MCF 10A (cell line): Measurements from ENCODE around the gene DNMT3L. TPM values are rescaled to one million over a fixed set of nuclear protein-coding genes. Genes with fewer than 3 reads are reported as not detected.

Experiments
- BruUV-seq: library from RNA; stranded (reverse); fragments of 400-500 nt; replicated peaks from 2 replicates; lab custom pipeline; 2021; lab: Mats Ljungman, UMichigan
- CTCF ChIA-PET: fragments of 300-600 bp; sonication (Branson Sonifier 250); formaldehyde crosslinking; extraction: SDS; loops from one replicate; lab custom pipeline; 2021; ENCODE audit warnings: antibody characterized with exemption, inconsistent platforms; lab: Yijun Ruan, JAX
- POLR2A ChIA-PET: fragments of 300-600, 350-650 bp; sonication (Branson Sonifier 250); formaldehyde crosslinking; extraction: SDS; loops from one replicate; lab custom pipeline; 2020; ENCODE audit warnings: antibody characterized with exemption, inconsistent platforms; lab: Yijun Ruan, JAX
- DNase-seq: peaks from one replicate; pipeline ENCODE4 v3.0.0-alpha.2; 2018; ENCODE audit not compliant: unreplicated experiment
- H3K27ac Mint-ChIP-seq: one replicate; pipeline ENCODE4 v1.8.0; 2022; ENCODE audit warnings: mild to moderate bottlenecking, low read depth, mixed read lengths; ENCODE audit not compliant: unreplicated experiment
- H3K27me3 Mint-ChIP-seq: one replicate; pipeline ENCODE4 v1.8.0; 2022; ENCODE audit warnings: mixed read lengths; ENCODE audit not compliant: insufficient read depth, unreplicated experiment
- H3K36me3 Mint-ChIP-seq: one replicate; pipeline ENCODE4 v1.8.0; 2022; ENCODE audit warnings: mild to moderate bottlenecking, moderate library complexity, mixed read lengths; ENCODE audit not compliant: insufficient read depth, unreplicated experiment
- H3K4me1 Mint-ChIP-seq: one replicate; pipeline ENCODE4 v1.8.0; 2022; ENCODE audit warnings: mixed read lengths; ENCODE audit not compliant: insufficient read depth, unreplicated experiment
- H3K4me3 Mint-ChIP-seq: one replicate; pipeline ENCODE4 v1.8.0; 2022; ENCODE audit warnings: mild to moderate bottlenecking, moderate library complexity, mixed read lengths; ENCODE audit not compliant: unreplicated experiment
- H3K9me3 Mint-ChIP-seq: one replicate; pipeline ENCODE4 v1.8.0; 2022; ENCODE audit warnings: mixed read lengths; ENCODE audit not compliant: unreplicated experiment
- intact Hi-C: fragments of 100-400 bp; cut with micrococcal nuclease; formaldehyde crosslinking; loops from 2 replicates; pipeline ENCODE4 v1.14.1; 2022
- total RNA-seq: library from RNA; stranded (reverse); gene quantifications from 2 replicates; pipeline ENCODE4 v1.2.3, GENCODE V29; 2022
- TF ChIP-seq, protein P1 (sequence below): fragments of 200-600 bp; IDR thresholded peaks from one replicate; pipeline ENCODE4 v1.8.0; 2022; ENCODE audit warnings: antibody characterized with exemption, mild to moderate bottlenecking; ENCODE audit not compliant: unreplicated experiment

DNMT3L gene
- total RNA-seq, 1 experiment from 2014 or later = not detected

GRCh38 chr21:44291078-44291935 is 29.6 kb upstream of the DNMT3L start:
- intact Hi-C loops = no loop called here
- CTCF ChIA-PET = no interaction called here

GRCh38 chr21:44290327-44291077 is 28.8 kb upstream of the DNMT3L start:
- DNase-seq = no peak
- Mint-ChIP-seq H3K36me3 (no peaks in the 10 kb centered on the region), H3K27ac (no peak overlapping the region), H3K4me3 (no peak overlapping the region), H3K27me3 (no peaks in the 10 kb centered on the region), H3K9me3 (no peaks in the 10 kb centered on the region), H3K4me1 (no peaks in the 10 kb centered on the region)
- BruUV-seq = no TSS peak
- intact Hi-C loops = no loop called here
- TF ChIP-seq, protein P1, sequence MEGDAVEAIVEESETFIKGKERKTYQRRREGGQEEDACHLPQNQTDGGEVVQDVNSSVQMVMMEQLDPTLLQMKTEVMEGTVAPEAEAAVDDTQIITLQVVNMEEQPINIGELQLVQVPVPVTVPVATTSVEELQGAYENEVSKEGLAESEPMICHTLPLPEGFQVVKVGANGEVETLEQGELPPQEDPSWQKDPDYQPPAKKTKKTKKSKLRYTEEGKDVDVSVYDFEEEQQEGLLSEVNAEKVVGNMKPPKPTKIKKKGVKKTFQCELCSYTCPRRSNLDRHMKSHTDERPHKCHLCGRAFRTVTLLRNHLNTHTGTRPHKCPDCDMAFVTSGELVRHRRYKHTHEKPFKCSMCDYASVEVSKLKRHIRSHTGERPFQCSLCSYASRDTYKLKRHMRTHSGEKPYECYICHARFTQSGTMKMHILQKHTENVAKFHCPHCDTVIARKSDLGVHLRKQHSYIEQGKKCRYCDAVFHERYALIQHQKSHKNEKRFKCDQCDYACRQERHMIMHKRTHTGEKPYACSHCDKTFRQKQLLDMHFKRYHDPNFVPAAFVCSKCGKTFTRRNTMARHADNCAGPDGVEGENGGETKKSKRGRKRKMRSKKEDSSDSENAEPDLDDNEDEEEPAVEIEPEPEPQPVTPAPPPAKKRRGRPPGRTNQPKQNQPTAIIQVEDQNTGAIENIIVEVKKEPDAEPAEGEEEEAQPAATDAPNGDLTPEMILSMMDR = no peak
- ChIA-PET POLR2A (interaction anchor here (1.0 kb wide), 1 partner anchor 22 kb away, joined by 3 read pairs; no protein-coding TSS in a partner anchor), CTCF (interaction anchor here (0.7 kb wide), 1 partner anchor 250 kb away, joined by 3 read pairs; no protein-coding TSS in a partner anchor)

More at GRCh38 chr21:44291078-44291935, 29.6 kb upstream of the DNMT3L start:
- Mint-ChIP-seq H3K27ac (no peak overlapping the region), H3K4me3 (no peak overlapping the region), H3K36me3 (no peaks in the 10 kb centered on the region), H3K27me3 (no peaks in the 10 kb centered on the region), H3K9me3 (no peaks in the 10 kb centered on the region), H3K4me1 (no peaks in the 10 kb centered on the region)
- no TSS peak for BruUV-seq
- TF ChIP-seq, protein P1 = no peak
- POLR2A ChIA-PET = no interaction called here
- DNase-seq = no peak

GRCh38 chr21:44289381-44290010 is 27.8 kb upstream of the DNMT3L start:
- no peaks in the 10 kb centered on the region for H3K9me3 Mint-ChIP-seq
- H3K4me3 Mint-ChIP-seq = no peak overlapping the region
- TF ChIP-seq, protein P1 = no peak
- no TSS peak for BruUV-seq
- H3K27me3 Mint-ChIP-seq = no peaks in the 10 kb centered on the region
- no peak overlapping the region for H3K27ac Mint-ChIP-seq
- CTCF ChIA-PET = no interaction called here
- no peak for DNase-seq
- intact Hi-C loops = no loop called here
- H3K36me3 Mint-ChIP-seq = no peaks in the 10 kb centered on the region
- no peaks in the 10 kb centered on the region for H3K4me1 Mint-ChIP-seq
- POLR2A ChIA-PET = interaction anchor here (1.0 kb wide), 1 partner anchor 21 kb away, joined by 3 read pairs; no protein-coding TSS in a partner anchor
